Activated naive CD8-positive, alpha-beta T cell (primary cell): ENCODE measurements around the gene ABCC3.
A peak's percentile ranks its signal among the peaks of the same experiment; 100 is the strongest.

Experiments used
- H3K27ac Mint-ChIP-seq: one replicate; pipeline ENCODE4 v1.8.0; 2021; ENCODE audit warnings: mixed read lengths
- H3K27me3 Mint-ChIP-seq: one replicate; pipeline ENCODE4 v1.8.0; 2021; ENCODE audit warnings: mixed read lengths
- H3K36me3 Mint-ChIP-seq: one replicate; pipeline ENCODE4 v1.8.0; 2021; ENCODE audit warnings: mixed read lengths
- H3K4me1 Mint-ChIP-seq: one replicate; pipeline ENCODE4 v1.8.0; 2021; ENCODE audit warnings: low read depth, mixed read lengths
- H3K4me3 Mint-ChIP-seq: one replicate; pipeline ENCODE4 v1.8.0; 2021; ENCODE audit warnings: mild to moderate bottlenecking, mixed read lengths
- H3K9me3 Mint-ChIP-seq: one replicate; pipeline ENCODE4 v1.8.0; 2021; ENCODE audit warnings: low read depth, mixed read lengths

The ABCC3 gene

GRCh38 chr17:50660042-50660886 lies 25.6 kb downstream of the ABCC3 start:
- H3K27ac Mint-ChIP-seq = no peak overlapping the region
- H3K4me1 Mint-ChIP-seq = peaks cover 14% of the 10 kb centered on the region
- H3K27me3 Mint-ChIP-seq = no peaks in the 10 kb centered on the region
- H3K9me3 Mint-ChIP-seq = no peaks in the 10 kb centered on the region
- no peaks in the 10 kb centered on the region for H3K36me3 Mint-ChIP-seq
- H3K4me3 Mint-ChIP-seq = no peak overlapping the region

GRCh38 chr17:50660887-50661345 lies 26.2 kb downstream of the ABCC3 start:
- Mint-ChIP-seq H3K27me3 (no peaks in the 10 kb centered on the region), H3K36me3 (no peaks in the 10 kb centered on the region), H3K4me3 (no peak overlapping the region), H3K27ac (no peak overlapping the region), H3K9me3 (no peaks in the 10 kb centered on the region), H3K4me1 (peaks cover 14% of the 10 kb centered on the region)

GRCh38 chr17:50661348-50661747 lies 26.7 kb downstream of the ABCC3 start:
- no peaks in the 10 kb centered on the region for H3K27me3 Mint-ChIP-seq
- H3K36me3 Mint-ChIP-seq = no peaks in the 10 kb centered on the region
- H3K27ac Mint-ChIP-seq = peak overlapping the region; percentile 84
- H3K4me1 Mint-ChIP-seq = peaks cover 14% of the 10 kb centered on the region
- no peak overlapping the region for H3K4me3 Mint-ChIP-seq
- no peaks in the 10 kb centered on the region for H3K9me3 Mint-ChIP-seq

GRCh38 chr17:50661795-50662391 lies 27.2 kb downstream of the ABCC3 start:
- Mint-ChIP-seq H3K27me3 (no peaks in the 10 kb centered on the region), H3K4me1 (peaks cover 14% of the 10 kb centered on the region)

GRCh38 chr17:50662632-50663225 lies 28.0 kb downstream of the ABCC3 start:
- Mint-ChIP-seq H3K36me3 (no peaks in the 10 kb centered on the region), H3K27me3 (no peaks in the 10 kb centered on the region), H3K9me3 (no peaks in the 10 kb centered on the region), H3K4me3 (no peak overlapping the region), H3K4me1 (peaks cover 14% of the 10 kb centered on the region), H3K27ac (peak overlapping the region; percentile 41)

More at GRCh38 chr17:50661795-50662391, 27.2 kb downstream of the ABCC3 start:
- no peaks in the 10 kb centered on the region for H3K9me3 Mint-ChIP-seq
- no peak overlapping the region for H3K4me3 Mint-ChIP-seq
- no peaks in the 10 kb centered on the region for H3K36me3 Mint-ChIP-seq
- peak overlapping the region; percentile 84 for H3K27ac Mint-ChIP-seq

GRCh38 chr17:50663812-50664374 lies 29.2 kb downstream of the ABCC3 start:
- Mint-ChIP-seq H3K4me1 (peaks cover 14% of the 10 kb centered on the region), H3K27ac (no peak overlapping the region), H3K36me3 (no peaks in the 10 kb centered on the region), H3K4me3 (no peak overlapping the region), H3K27me3 (no peaks in the 10 kb centered on the region), H3K9me3 (no peaks in the 10 kb centered on the region)

- Mint-ChIP-seq H3K9me3 (no peaks in the 10 kb centered on the region), H3K27ac (no peak overlapping the region), H3K4me1 (peaks cover 14% of the 10 kb centered on the region), H3K27me3 (no peaks in the 10 kb centered on the region), H3K36me3 (no peaks in the 10 kb centered on the region), H3K4me3 (no peak overlapping the region)
Observed at GRCh38 chr17:50664788-50665458, 30.2 kb downstream of the ABCC3 start.

GRCh38 chr17:50665838-50666237 lies 31.2 kb downstream of the ABCC3 start:
- Mint-ChIP-seq H3K27ac (no peak overlapping the region), H3K4me1 (peaks cover 14% of the 10 kb centered on the region), H3K27me3 (no peaks in the 10 kb centered on the region), H3K36me3 (no peaks in the 10 kb centered on the region), H3K4me3 (no peak overlapping the region), H3K9me3 (no peaks in the 10 kb centered on the region)

GRCh38 chr17:50666316-50666715 lies 31.6 kb downstream of the ABCC3 start:
- H3K9me3 Mint-ChIP-seq = no peaks in the 10 kb centered on the region
- H3K4me1 Mint-ChIP-seq = peaks cover 9% of the 10 kb centered on the region
- no peak overlapping the region for H3K4me3 Mint-ChIP-seq
- H3K27ac Mint-ChIP-seq = no peak overlapping the region
- no peaks in the 10 kb centered on the region for H3K27me3 Mint-ChIP-seq
- no peaks in the 10 kb centered on the region for H3K36me3 Mint-ChIP-seq

GRCh38 chr17:50667259-50668024 lies 32.8 kb downstream of the ABCC3 start:
- no peaks in the 10 kb centered on the region for H3K27me3 Mint-ChIP-seq
- no peak overlapping the region for H3K4me3 Mint-ChIP-seq
- no peaks in the 10 kb centered on the region for H3K9me3 Mint-ChIP-seq
- no peak overlapping the region for H3K27ac Mint-ChIP-seq
- H3K36me3 Mint-ChIP-seq = no peaks in the 10 kb centered on the region
- H3K4me1 Mint-ChIP-seq = no peaks in the 10 kb centered on the region

GRCh38 chr17:50668025-50668837 lies 33.5 kb downstream of the ABCC3 start:
- no peaks in the 10 kb centered on the region for H3K4me1 Mint-ChIP-seq
- H3K4me3 Mint-ChIP-seq = no peak overlapping the region
- no peaks in the 10 kb centered on the region for H3K27me3 Mint-ChIP-seq
- no peaks in the 10 kb centered on the region for H3K9me3 Mint-ChIP-seq
- no peak overlapping the region for H3K27ac Mint-ChIP-seq
- no peaks in the 10 kb centered on the region for H3K36me3 Mint-ChIP-seq

- Mint-ChIP-seq H3K4me1 (no peaks in the 10 kb centered on the region), H3K27me3 (no peaks in the 10 kb centered on the region), H3K27ac (no peak overlapping the region), H3K9me3 (no peaks in the 10 kb centered on the region), H3K4me3 (no peak overlapping the region), H3K36me3 (no peaks in the 10 kb centered on the region)
Observed at GRCh38 chr17:50668838-50669581, 34.3 kb downstream of the ABCC3 start.

- Mint-ChIP-seq H3K9me3 (no peaks in the 10 kb centered on the region), H3K27ac (no peak overlapping the region), H3K36me3 (no peaks in the 10 kb centered on the region), H3K27me3 (no peaks in the 10 kb centered on the region), H3K4me1 (no peaks in the 10 kb centered on the region), H3K4me3 (no peak overlapping the region)
Observed at GRCh38 chr17:50672071-50672470, 37.4 kb downstream of the ABCC3 start.
